Eye (tissue), 1 donor: ENCODE data around the gene GAREM1.

ENCODE experiments used
- DNase-seq: peaks from one replicate; pipeline ENCODE4 v3.0.0-alpha.2; 2015

The GAREM1 gene

GRCh38 chr18:32455361-32455760 is 15.3 kb downstream of the GAREM1 start:
- DNase-seq = no peak

- no peak for DNase-seq
These were observed 16.1 kb downstream of the GAREM1 start for GRCh38 chr18:32454593-32454992.

GRCh38 chr18:32450874-32451273 is 19.8 kb downstream of the GAREM1 start:
- DNase-seq = no peak

- DNase-seq = no peak
These were observed 20.5 kb downstream of the GAREM1 start for GRCh38 chr18:32450026-32450691.

- DNase-seq = no peak
These were observed 23.9 kb downstream of the GAREM1 start for GRCh38 chr18:32446780-32447179.

GRCh38 chr18:32445846-32446245 is 24.8 kb downstream of the GAREM1 start:
- no peak for DNase-seq

GRCh38 chr18:32443706-32444215 is 26.9 kb downstream of the GAREM1 start:
- no peak for DNase-seq

- DNase-seq = no peak
These were observed 27.5 kb downstream of the GAREM1 start for GRCh38 chr18:32443033-32443705.

GRCh38 chr18:32442575-32442974 is 28.1 kb downstream of the GAREM1 start:
- DNase-seq = no peak

- DNase-seq = no peak
These were observed 29.1 kb downstream of the GAREM1 start for GRCh38 chr18:32441533-32441932.

- DNase-seq = no peak
These were observed 30.2 kb downstream of the GAREM1 start for GRCh38 chr18:32440518-32440917.

GRCh38 chr18:32439802-32440201 is 30.9 kb downstream of the GAREM1 start:
- DNase-seq = no peak

- no peak for DNase-seq
These were observed 31.4 kb downstream of the GAREM1 start for GRCh38 chr18:32439241-32439640.

GRCh38 chr18:32438173-32438572 is 32.5 kb downstream of the GAREM1 start:
- DNase-seq = no peak

- DNase-seq = no peak
These were observed 33.4 kb downstream of the GAREM1 start for GRCh38 chr18:32437100-32437834.

- no peak for DNase-seq
These were observed 34.8 kb downstream of the GAREM1 start for GRCh38 chr18:32435631-32436500.

- DNase-seq = no peak
These were observed 38.9 kb downstream of the GAREM1 start for GRCh38 chr18:32431753-32432152.

- DNase-seq = no peak
These were observed 41.3 kb downstream of the GAREM1 start for GRCh38 chr18:32429402-32429801.

- no peak for DNase-seq
These were observed 43.4 kb downstream of the GAREM1 start for GRCh38 chr18:32427084-32427900.

GRCh38 chr18:32425466-32425865 is 45.2 kb downstream of the GAREM1 start:
- DNase-seq = no peak

GRCh38 chr18:32424696-32425095 is 46.0 kb downstream of the GAREM1 start:
- DNase-seq = no peak
